NCI-H82 treated with DMSO at 0.1 percent for 48 hours (cell line): Measurements from ENCODE around the gene HPX.

Experiments
- DNase-seq: peaks from one replicate; lab custom pipeline; 2025; ENCODE audit not compliant: unreplicated experiment; lab: John Stamatoyannopoulos, UW

HPX gene

GRCh38 chr11:6417907-6418556, 22.8 kb downstream of the HPX start:
- DNase-seq = no peak

- DNase-seq = no peak
These were observed 25.0 kb downstream of the HPX start for GRCh38 chr11:6415797-6416196.

GRCh38 chr11:6414874-6415328, 25.9 kb downstream of the HPX start:
- DNase-seq = no peak

- DNase-seq = no peak
These were observed 27.0 kb downstream of the HPX start for GRCh38 chr11:6413791-6414201.

- DNase-seq = no peak
These were observed 29.2 kb downstream of the HPX start for GRCh38 chr11:6411594-6412031.

- no peak for DNase-seq
These were observed 29.9 kb downstream of the HPX start for GRCh38 chr11:6410695-6411430.

GRCh38 chr11:6406370-6406769, 34.4 kb downstream of the HPX start:
- no peak for DNase-seq

- no peak for DNase-seq
These were observed 34.9 kb downstream of the HPX start for GRCh38 chr11:6405846-6406245.

- no peak for DNase-seq
These were observed 35.6 kb downstream of the HPX start for GRCh38 chr11:6405052-6405667.

- no peak for DNase-seq
These were observed 36.3 kb downstream of the HPX start for GRCh38 chr11:6404342-6405051.

- no peak for DNase-seq
These were observed 37.2 kb downstream of the HPX start for GRCh38 chr11:6403539-6403938.

GRCh38 chr11:6402561-6402981, 38.2 kb downstream of the HPX start:
- no peak for DNase-seq

GRCh38 chr11:6402061-6402470, 38.7 kb downstream of the HPX start:
- no peak for DNase-seq

- DNase-seq = no peak
These were observed 39.3 kb downstream of the HPX start for GRCh38 chr11:6401464-6401863.

GRCh38 chr11:6400431-6401345, 40.1 kb downstream of the HPX start:
- DNase-seq = no peak

GRCh38 chr11:6397636-6398035, 43.2 kb downstream of the HPX start:
- DNase-seq = no peak

GRCh38 chr11:6397156-6397555, 43.6 kb downstream of the HPX start:
- DNase-seq = no peak

GRCh38 chr11:6395470-6396060, 45.2 kb downstream of the HPX start:
- DNase-seq = no peak

- DNase-seq = no peak
These were observed 46.7 kb downstream of the HPX start for GRCh38 chr11:6393989-6394670.
